ENCODE results near the gene GSC. TPM values are rescaled to one million over a fixed set of nuclear protein-coding genes. Genes with fewer than 3 reads are reported as not detected.
A peak's percentile ranks its signal among the peaks of the same experiment; 100 is the strongest.

GSC gene
- total RNA-seq, 1 donor from 2014 or later, result not detected

DNA sequence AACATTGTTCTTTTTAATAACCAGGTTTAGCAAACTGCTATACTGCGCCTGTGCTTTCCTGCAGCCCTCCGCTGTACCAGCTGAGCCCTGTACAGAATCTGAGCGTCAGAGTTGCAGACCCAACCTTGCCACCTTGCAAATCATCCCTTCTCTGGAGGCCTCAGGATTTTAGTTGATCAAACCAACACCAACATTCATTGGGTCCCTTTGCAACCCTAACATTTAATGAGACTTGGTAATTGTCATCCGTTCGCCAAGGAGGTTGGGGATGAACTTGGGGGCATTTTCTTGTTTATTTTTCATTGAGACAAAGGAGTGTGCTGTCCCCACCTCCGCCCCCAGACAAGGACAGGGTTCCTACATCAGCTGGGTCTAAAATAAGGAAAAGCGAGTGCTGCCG lies 2.6 kb upstream of the GSC start:
- no peak for DNase-seq (ENCODE audit: low spot score)
- ATAC-seq, result no peak

GRCh38 chr14:94771906-94772490 lies 2.1 kb upstream of the GSC start:
- DNase-seq (ENCODE audit: low spot score), result no peak
- no peak for ATAC-seq

GRCh38 chr14:94771158-94771905 lies 1.4 kb upstream of the GSC start:
- DNase-seq (ENCODE audit: low spot score), result no peak
- no peak for ATAC-seq

GRCh38 chr14:94770815-94771157 lies 873 bp upstream of the GSC start:
- DNase-seq (ENCODE audit: low spot score), result no peak
- ATAC-seq, result no peak

GRCh38 chr14:94770251-94770749 lies 387 bp upstream of the GSC start:
- DNase-seq (ENCODE audit: low spot score), result no peak
- no peak for ATAC-seq

GRCh38 chr14:94768521-94769390 lies 1.2 kb downstream of the GSC start:
- DNase-seq (ENCODE audit: low spot score) (no peak), ATAC-seq (no peak)

DNA sequence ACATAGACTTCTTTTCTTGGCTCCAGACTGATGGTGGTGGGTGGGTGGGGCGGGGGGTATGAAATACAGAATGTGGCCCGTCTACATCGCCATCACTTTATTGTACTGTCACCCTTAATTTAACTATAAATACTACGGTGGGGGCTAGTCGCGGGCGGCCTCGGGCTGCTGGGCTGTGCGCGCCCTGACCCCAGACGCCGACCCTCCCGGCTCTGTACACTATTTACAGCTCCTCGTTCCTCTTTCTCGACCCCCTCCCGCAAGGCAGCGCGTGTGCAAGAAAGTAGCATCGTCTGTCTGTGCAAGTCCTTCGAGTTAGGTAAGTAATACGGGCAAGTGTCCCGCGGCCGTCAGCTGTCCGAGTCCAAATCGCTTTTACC lies 1.8 kb downstream of the GSC start:
- no peak for ATAC-seq
- no peak for DNase-seq (ENCODE audit: low spot score)

DNA sequence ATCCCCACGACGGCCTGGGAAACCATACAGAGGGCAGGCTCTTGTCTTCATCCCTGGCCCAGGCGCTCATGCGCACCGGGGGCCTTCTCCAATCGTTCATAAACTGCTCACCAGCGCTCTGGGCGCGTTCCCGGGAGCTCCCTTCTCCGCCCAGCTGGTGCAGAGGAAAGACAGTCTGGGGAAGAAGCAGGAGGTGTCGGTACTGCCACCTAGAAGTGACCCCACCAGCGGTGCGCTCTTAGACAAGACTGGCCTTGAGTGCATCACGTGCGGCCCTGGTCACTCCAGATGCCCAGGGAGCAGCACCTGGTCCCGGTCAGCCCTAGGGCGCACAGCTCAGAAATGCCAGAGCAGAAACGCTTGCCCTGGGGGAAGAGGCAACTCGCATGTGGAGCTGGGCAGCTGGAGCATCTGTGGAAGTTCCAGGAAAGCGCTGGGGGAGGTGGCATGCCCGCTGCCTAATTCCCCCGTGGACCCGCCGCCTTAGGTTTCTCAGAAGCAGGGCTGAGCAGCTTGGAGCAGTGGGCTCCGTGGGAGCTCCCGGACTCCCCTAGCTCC lies 2.5 kb downstream of the GSC start:
- DNase-seq (ENCODE audit: low spot score), result no peak
- no peak for ATAC-seq

DNA sequence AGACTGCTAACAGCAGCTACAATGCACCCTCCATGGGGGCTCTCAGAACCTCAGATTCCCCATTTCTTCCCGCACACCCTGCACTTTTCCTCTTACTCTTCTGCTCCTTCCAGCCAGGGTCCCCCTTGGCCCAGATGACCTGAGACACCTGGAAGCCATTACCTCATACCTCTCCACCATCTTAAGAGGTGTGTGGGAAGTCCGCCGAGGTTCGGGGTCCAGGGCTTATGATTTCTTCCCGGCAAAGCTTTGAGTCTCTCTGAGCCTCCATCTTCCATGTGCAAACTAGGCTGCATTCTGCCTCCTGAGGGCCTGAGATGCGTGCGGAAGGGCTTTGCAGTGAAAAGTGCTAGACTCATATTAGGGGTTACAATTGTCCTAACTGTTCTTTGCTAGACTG lies 5.3 kb downstream of the GSC start:
- ATAC-seq, result no peak

GRCh38 chr14:94762431-94762830 lies 7.5 kb downstream of the GSC start:
- ATAC-seq, result no peak
- no peak for DNase-seq (ENCODE audit: low spot score)

More for the DNA sequence above, 5.3 kb downstream of the GSC start:
- no peak for DNase-seq (ENCODE audit: low spot score)

GRCh38 chr14:94761997-94762377 lies 7.9 kb downstream of the GSC start:
- ATAC-seq (no peak), DNase-seq (ENCODE audit: low spot score) (no peak)

DNA sequence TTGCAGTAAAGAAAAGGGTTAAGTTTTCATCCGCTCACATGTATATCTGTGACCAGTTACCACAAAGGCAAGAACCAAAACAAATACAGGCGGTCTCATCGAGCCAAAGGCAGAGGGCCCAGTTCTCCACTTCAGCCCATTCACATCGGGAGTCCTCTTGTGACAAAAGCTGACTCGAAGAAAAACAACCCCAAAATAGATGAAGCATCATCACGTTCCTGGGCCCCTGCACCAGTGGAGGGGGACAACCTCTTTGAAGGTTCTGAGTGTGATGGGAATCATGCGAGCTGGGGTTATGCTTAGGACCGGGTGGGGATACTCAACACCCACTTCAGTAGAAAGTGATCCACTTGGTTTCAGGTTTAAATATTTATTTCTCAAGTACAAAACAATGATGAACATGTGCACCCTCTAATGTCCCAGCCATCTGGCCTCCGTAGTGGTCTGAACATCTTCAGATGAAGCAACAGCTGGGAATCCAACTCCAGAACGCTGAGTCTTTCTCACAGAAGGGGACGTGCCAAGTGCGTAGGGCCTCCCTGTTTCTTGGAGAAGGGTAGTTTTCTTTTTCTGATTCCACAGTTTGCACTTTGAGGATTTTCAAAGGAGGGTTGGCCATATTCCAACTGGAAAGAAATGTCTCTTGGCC lies 8.4 kb downstream of the GSC start:
- DNase-seq (ENCODE audit: low spot score) (no peak), ATAC-seq (no peak)

DNA sequence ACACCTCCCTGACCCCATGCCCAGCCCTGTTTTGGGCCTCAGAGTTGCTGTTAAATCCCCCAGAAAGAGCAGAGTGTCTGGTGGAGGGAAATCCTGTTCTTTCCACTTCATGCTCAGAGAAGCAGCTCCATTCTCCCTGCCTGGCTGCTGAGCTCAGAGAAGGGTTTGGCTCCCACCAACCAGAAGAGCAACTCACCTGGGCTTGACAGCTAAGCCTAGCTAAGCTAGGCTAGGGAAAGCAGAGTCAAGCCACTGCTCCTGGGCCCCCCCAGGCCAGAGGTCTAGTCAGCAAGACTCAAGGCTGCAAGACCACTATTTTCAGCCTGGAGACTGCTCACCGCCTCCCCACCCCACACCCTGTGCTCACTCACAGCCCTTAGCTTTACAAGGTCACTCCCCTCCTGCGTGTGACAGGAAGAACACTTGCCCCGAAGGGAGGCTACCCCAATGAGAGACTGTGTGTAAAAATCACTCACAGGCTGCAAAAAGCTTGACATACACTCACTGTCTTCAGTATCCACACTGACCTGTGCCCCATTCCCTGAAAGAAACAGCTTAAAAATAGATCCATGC lies 13.5 kb downstream of the GSC start:
- ATAC-seq (no peak), DNase-seq (ENCODE audit: low spot score) (no peak)

DNA sequence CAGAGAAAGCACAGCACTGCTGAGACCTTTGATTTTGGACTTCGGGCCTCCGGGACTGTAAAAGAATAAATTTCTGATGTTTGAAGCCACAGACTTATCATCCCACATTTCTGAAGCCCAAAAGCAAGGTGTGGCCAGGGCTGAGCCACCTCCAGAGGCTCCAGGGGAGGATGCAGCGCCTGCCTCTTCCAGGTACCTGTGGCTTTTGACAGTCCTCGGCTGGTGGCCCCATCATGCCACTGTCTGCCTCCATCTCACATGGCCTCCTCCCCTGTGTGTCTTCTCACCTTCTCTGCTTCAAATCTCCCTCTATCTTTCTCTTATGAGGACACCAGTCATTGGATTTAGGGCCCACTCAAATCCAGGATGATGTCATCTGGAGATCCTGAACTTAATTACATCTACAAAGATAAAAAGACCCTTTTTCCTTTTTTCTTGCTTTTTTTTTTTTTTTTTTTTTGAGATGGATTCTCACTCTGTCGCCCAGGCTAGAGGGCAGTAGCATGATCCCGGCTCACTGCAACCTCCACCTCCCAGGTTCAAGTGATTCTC lies 15.4 kb downstream of the GSC start:
- DNase-seq (ENCODE audit: low spot score) (no peak), ATAC-seq (no peak)

GRCh38 chr14:94752591-94753436 lies 17.1 kb downstream of the GSC start:
- no peak for ATAC-seq

GRCh38 chr14:94751956-94752355 lies 18.0 kb downstream of the GSC start:
- no peak for DNase-seq (ENCODE audit: low spot score)
- no peak for ATAC-seq

More at GRCh38 chr14:94752591-94753436, 17.1 kb downstream of the GSC start:
- no peak for DNase-seq (ENCODE audit: low spot score)

DNA sequence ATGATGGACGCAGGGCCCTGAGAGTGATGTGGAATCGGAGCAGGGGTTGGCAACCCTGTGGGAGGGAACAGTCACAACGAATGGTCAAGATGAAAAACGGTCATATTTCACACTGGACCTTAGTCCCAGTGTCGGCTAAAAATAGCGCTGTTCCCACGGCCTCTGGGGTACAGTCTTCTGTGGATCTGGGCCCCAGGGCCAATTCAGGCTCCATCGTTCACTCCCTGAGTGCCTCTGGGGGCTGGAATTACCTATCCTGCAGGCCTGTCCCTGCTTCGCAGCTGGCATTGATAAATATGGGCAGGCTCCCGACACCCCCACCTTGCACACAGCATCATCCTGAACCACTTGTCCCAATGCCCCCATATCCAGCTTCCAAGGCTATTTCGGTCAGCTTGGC lies 18.6 kb downstream of the GSC start:
- no peak for DNase-seq (ENCODE audit: low spot score)
- no peak for ATAC-seq

- ATAC-seq, result no peak
Measured at GRCh38 chr14:94750371-94750770, 19.5 kb downstream of the GSC start.

GRCh38 chr14:94748667-94749347 lies 21.1 kb downstream of the GSC start:
- no peak for DNase-seq (ENCODE audit: low spot score)
- peak; percentile 92 for ATAC-seq

More at GRCh38 chr14:94750371-94750770, 19.5 kb downstream of the GSC start:
- DNase-seq (ENCODE audit: low spot score), result no peak

Data from left lobe of liver (tissue), 2 donors.